CD4-positive, CD25-positive, alpha-beta regulatory T cell (primary cell): ENCODE data around the gene MICU1. TPM values are rescaled to one million over a fixed set of nuclear protein-coding genes. Genes with fewer than 3 reads are reported as not detected.

Experiments
- ATAC-seq, 2 donors: fragments of 150-1000 bp; cut with Tn5 transposase; one replicate each; pipeline ENCODE4 v1.10.0; 2021; ENCODE audit warnings: low read depth in 2 of 2, moderate number of reproducible peaks in 2 of 2, moderate library complexity in 1 of 2
- DNase-seq, 3 donors: peaks; one replicate each; pipeline versions ENCODE4 v3.0.0 to v3.0.0-alpha.2; 2012 to 2022; ENCODE audit warnings: mixed read lengths in 1 of 3
- H3K27ac ChIP-seq: one replicate; pipeline ENCODE4 v1.7.0; 2013; ENCODE audit warnings: mild to moderate bottlenecking, low read length; ENCODE audit not compliant: insufficient read depth, poor library complexity, severe bottlenecking
- H3K27me3 ChIP-seq: one replicate; pipeline ENCODE4 v1.7.0; 2013; ENCODE audit warnings: low read length; ENCODE audit not compliant: control insufficient read depth, insufficient read depth
- H3K36me3 ChIP-seq: one replicate; pipeline ENCODE4 v1.7.0; 2013; ENCODE audit warnings: mild to moderate bottlenecking, low read length, moderate library complexity; ENCODE audit not compliant: control insufficient read depth, insufficient read depth
- H3K4me1 ChIP-seq: 2 replicates; pipeline ENCODE4 v1.7.0; 2013; ENCODE audit warnings: mild to moderate bottlenecking, low read length; ENCODE audit not compliant: insufficient read depth, control insufficient read depth, poor library complexity, severe bottlenecking
- H3K4me3 ChIP-seq: one replicate; pipeline ENCODE4 v1.7.0; 2013; ENCODE audit warnings: low read depth, mild to moderate bottlenecking, low read length, moderate library complexity
- H3K9me3 ChIP-seq, 2 experiments: 1 replicate in 1 of 2; 2 replicates in 1 of 2; pipeline ENCODE4 v1.7.0; 2013; ENCODE audit warnings: low read length in 2 of 2, mild to moderate bottlenecking in 1 of 2, moderate library complexity in 1 of 2; ENCODE audit not compliant: control insufficient read depth in 2 of 2
- H3K27ac Mint-ChIP-seq, 3 donors: one replicate each; pipeline ENCODE4 v1.8.0; 2020 to 2022; ENCODE audit warnings: mild to moderate bottlenecking in 3 of 3, mixed read lengths in 3 of 3, moderate library complexity in 2 of 3
- H3K27me3 Mint-ChIP-seq: one replicate; pipeline ENCODE4 v1.8.0; 2022; ENCODE audit warnings: mild to moderate bottlenecking, mixed read lengths
- H3K36me3 Mint-ChIP-seq: one replicate; pipeline ENCODE4 v1.8.0; 2020; ENCODE audit warnings: mixed read lengths
- H3K4me1 Mint-ChIP-seq, 4 donors: one replicate each; pipeline ENCODE4 v1.8.0; 2020 to 2022; ENCODE audit warnings: mixed read lengths in 4 of 4, mild to moderate bottlenecking in 1 of 4
- H3K4me3 Mint-ChIP-seq, 4 donors: one replicate each; pipeline ENCODE4 v1.8.0; 2020 to 2022; ENCODE audit warnings: mild to moderate bottlenecking in 4 of 4, mixed read lengths in 4 of 4, moderate library complexity in 3 of 4
- H3K9me3 Mint-ChIP-seq, 7 donors: one replicate each; pipeline ENCODE4 v1.8.0; 2020 to 2022; ENCODE audit warnings: mixed read lengths in 7 of 7, mild to moderate bottlenecking in 3 of 7, moderate library complexity in 2 of 7
- polyA plus RNA-seq, 4 donors: library from polyadenylated mRNA; unstranded; fragments of 300-500 nt; fragmentation: Illumina TruSeq; gene quantifications; one replicate each; pipeline ENCODE4 v1.2.3, GENCODE V29; 2021
- total RNA-seq: library from RNA; stranded (reverse); gene quantifications from one replicate; pipeline ENCODE4 v1.2.3, GENCODE V29; 2022

Gene MICU1
- total and polyA plus RNA-seq, 5 donors from 2014 or later = 20.2 to 29.6 (median 26.5) TPM

DNA sequence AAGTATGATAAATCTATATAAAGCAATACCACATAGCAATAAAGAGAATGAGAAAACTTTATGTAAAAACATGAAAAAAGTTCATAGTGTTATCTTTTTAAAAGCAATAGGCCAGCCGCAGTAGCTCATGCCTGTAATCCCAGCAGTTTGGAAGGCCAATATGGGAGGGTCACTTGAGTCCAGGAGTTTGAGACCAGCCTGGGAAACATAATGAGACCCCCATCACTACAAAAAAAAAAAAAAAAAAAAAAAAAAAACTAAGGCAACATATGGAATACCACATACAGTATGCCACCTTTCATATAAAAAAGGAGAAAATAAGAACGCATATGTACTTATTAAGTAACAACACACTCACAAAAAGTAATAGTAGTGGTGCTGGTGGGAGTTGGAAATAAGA, 52.8 kb downstream of the MICU1 start:
- no peak for DNase-seq
- ATAC-seq = no peak
- H3K36me3 ChIP-seq = no peaks in the 10 kb centered on the region
- no peak overlapping the region for H3K27ac Mint-ChIP-seq
- no peaks in the 10 kb centered on the region for H3K27me3 Mint-ChIP-seq
- H3K27me3 ChIP-seq = no peaks in the 10 kb centered on the region
- peaks cover 0 to 11% (median 6%) of the 10 kb centered on the region in 4 donors for H3K4me1 Mint-ChIP-seq
- H3K4me3 ChIP-seq = no peak overlapping the region
- no peaks in the 10 kb centered on the region for H3K4me1 ChIP-seq
- H3K9me3 ChIP-seq = no peaks in the 10 kb centered on the region
- no peaks in the 10 kb centered on the region for H3K36me3 Mint-ChIP-seq
- no peaks in the 10 kb centered on the region for H3K9me3 Mint-ChIP-seq
- no peak overlapping the region for H3K4me3 Mint-ChIP-seq
- no peak overlapping the region for H3K27ac ChIP-seq

GRCh38 chr10:72567889-72568640, 57.8 kb downstream of the MICU1 start:
- Mint-ChIP-seq H3K9me3 (no peaks in the 10 kb centered on the region), H3K4me1 (peaks cover 7 to 16% (median 11%) of the 10 kb centered on the region in 4 donors), H3K4me3 (no peak overlapping the region), H3K27me3 (no peaks in the 10 kb centered on the region), H3K36me3 (peaks cover 21% of the 10 kb centered on the region), H3K27ac (no peak overlapping the region)
- Histone ChIP-seq H3K27ac (no peak overlapping the region), H3K4me1 (no peaks in the 10 kb centered on the region), H3K9me3 (no peaks in the 10 kb centered on the region), H3K36me3 (peaks cover 8% of the 10 kb centered on the region), H3K27me3 (no peaks in the 10 kb centered on the region), H3K4me3 (no peak overlapping the region)
- DNase-seq (no peak), ATAC-seq (no peak)

DNA sequence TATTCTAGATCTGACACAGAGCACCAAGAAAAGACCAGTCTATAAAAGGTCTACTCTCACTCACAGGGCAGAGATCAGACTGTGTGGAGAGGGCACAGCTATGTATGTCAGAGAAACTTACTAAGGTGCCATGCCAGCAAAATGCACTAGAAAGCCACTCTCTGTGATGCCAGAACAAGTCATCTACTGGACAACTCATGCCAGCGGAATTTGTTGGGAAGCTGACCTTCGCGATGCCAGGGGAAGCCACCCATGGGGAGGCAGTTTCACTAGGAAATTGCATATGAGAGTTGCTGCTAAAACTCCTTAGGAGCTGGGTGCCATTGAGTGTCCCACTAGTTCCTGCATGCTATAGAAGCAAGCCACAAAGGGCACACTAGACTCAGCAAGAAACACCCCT, 58.5 kb downstream of the MICU1 start:
- no peaks in the 10 kb centered on the region for H3K4me1 ChIP-seq
- Mint-ChIP-seq H3K36me3 (peaks cover 28% of the 10 kb centered on the region), H3K9me3 (no peaks in the 10 kb centered on the region), H3K4me1 (peaks cover 7 to 19% (median 13%) of the 10 kb centered on the region in 4 donors), H3K27me3 (no peaks in the 10 kb centered on the region), H3K4me3 (no peak overlapping the region), H3K27ac (no peak overlapping the region)
- no peaks in the 10 kb centered on the region for H3K9me3 ChIP-seq
- H3K36me3 ChIP-seq = peaks cover 14% of the 10 kb centered on the region
- H3K27ac ChIP-seq = no peak overlapping the region
- H3K27me3 ChIP-seq = no peaks in the 10 kb centered on the region
- ATAC-seq = no peak
- DNase-seq = no peak
- H3K4me3 ChIP-seq = no peak overlapping the region

DNA sequence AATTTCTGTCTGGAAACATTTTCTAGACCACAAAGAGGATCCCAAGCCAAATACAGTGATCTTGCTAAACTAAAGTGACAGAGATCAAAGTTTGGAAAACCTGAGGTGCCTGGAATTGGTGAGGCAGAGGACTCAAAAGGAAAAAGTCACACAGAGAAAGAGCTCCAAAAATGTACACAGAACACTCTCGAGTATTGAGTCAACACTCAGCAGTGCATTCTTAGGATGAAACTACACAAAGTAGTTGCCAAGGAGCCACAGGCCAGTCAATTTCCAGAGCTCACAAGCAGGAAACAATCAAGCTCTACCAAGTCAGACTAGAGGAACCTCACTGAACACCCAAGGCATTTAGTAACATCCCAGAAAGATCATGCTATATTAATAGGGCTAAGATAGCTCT, 61.3 kb downstream of the MICU1 start:
- Histone ChIP-seq H3K27ac (no peak overlapping the region), H3K36me3 (peaks cover 18% of the 10 kb centered on the region), H3K4me1 (no peaks in the 10 kb centered on the region), H3K4me3 (no peak overlapping the region), H3K27me3 (no peaks in the 10 kb centered on the region), H3K9me3 (no peaks in the 10 kb centered on the region)
- Mint-ChIP-seq H3K4me3 (no peak overlapping the region), H3K27me3 (no peaks in the 10 kb centered on the region), H3K4me1 (peaks cover 7 to 19% (median 12%) of the 10 kb centered on the region in 4 donors), H3K36me3 (peaks cover 48% of the 10 kb centered on the region), H3K27ac (no peak overlapping the region), H3K9me3 (no peaks in the 10 kb centered on the region)
- ATAC-seq = no peak
- no peak for DNase-seq

GRCh38 chr10:72563327-72563932, 62.4 kb downstream of the MICU1 start:
- Histone ChIP-seq H3K27ac (no peak overlapping the region), H3K27me3 (no peaks in the 10 kb centered on the region), H3K4me1 (no peaks in the 10 kb centered on the region), H3K9me3 (no peaks in the 10 kb centered on the region), H3K4me3 (no peak overlapping the region), H3K36me3 (peaks cover 18% of the 10 kb centered on the region)
- peaks cover 7 to 19% (median 12%) of the 10 kb centered on the region in 4 donors for H3K4me1 Mint-ChIP-seq
- H3K27ac Mint-ChIP-seq = peak overlapping the region; percentile 18 to 82 (median 72)
- DNase-seq (peak in 1 of 3 donors; percentile 75), ATAC-seq (no peak)
- H3K4me3 Mint-ChIP-seq = peak overlapping the region in 1 of 4 donors; percentile 4
- H3K36me3 Mint-ChIP-seq = peaks cover 55% of the 10 kb centered on the region
- H3K9me3 Mint-ChIP-seq = no peaks in the 10 kb centered on the region
- H3K27me3 Mint-ChIP-seq = no peaks in the 10 kb centered on the region

- no peak overlapping the region for H3K27ac ChIP-seq
- H3K4me3 ChIP-seq = no peak overlapping the region
- H3K36me3 ChIP-seq = peaks cover 21% of the 10 kb centered on the region
- Mint-ChIP-seq H3K27ac (no peak overlapping the region), H3K9me3 (no peaks in the 10 kb centered on the region), H3K4me3 (no peak overlapping the region), H3K36me3 (peaks cover 63% of the 10 kb centered on the region), H3K27me3 (no peaks in the 10 kb centered on the region), H3K4me1 (peaks cover 7 to 19% (median 8%) of the 10 kb centered on the region in 4 donors)
- ATAC-seq (no peak), DNase-seq (no peak)
- no peaks in the 10 kb centered on the region for H3K4me1 ChIP-seq
- H3K9me3 ChIP-seq = no peaks in the 10 kb centered on the region
- no peaks in the 10 kb centered on the region for H3K27me3 ChIP-seq
Measured at GRCh38 chr10:72561745-72562166, 64.1 kb downstream of the MICU1 start.

DNA sequence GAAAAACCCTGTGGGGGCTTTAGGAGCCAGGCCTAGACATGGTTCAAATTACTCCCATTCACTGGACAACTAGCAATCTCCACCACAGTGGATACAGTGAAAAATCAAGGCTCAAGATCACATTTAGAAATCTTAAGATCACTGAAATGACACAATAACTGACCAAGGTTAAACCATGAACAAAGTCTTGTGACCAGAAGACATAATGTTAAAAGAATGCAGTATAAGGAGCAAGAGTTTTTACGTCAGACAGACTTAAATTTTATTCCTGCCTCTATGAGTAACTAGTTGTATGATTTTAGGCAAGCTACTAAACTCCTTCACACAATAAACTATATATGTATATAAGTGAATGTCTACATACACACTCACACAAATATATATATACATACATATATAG, 68.5 kb downstream of the MICU1 start:
- Mint-ChIP-seq H3K27ac (no peak overlapping the region), H3K9me3 (no peaks in the 10 kb centered on the region), H3K27me3 (no peaks in the 10 kb centered on the region), H3K36me3 (peaks cover 35% of the 10 kb centered on the region), H3K4me1 (peaks cover 0 to 6% (median under 1%) of the 10 kb centered on the region in 4 donors), H3K4me3 (no peak overlapping the region)
- H3K27ac ChIP-seq = no peak overlapping the region
- H3K36me3 ChIP-seq = peaks cover 6% of the 10 kb centered on the region
- no peak overlapping the region for H3K4me3 ChIP-seq
- DNase-seq = no peak
- no peak for ATAC-seq
- no peaks in the 10 kb centered on the region for H3K27me3 ChIP-seq
- H3K9me3 ChIP-seq = no peaks in the 10 kb centered on the region
- no peaks in the 10 kb centered on the region for H3K4me1 ChIP-seq

GRCh38 chr10:72552857-72553256, 73.0 kb downstream of the MICU1 start:
- H3K27ac Mint-ChIP-seq = no peak overlapping the region
- no peak overlapping the region for H3K4me3 Mint-ChIP-seq
- H3K4me1 Mint-ChIP-seq = peaks cover 0 to 2% (median 0%) of the 10 kb centered on the region in 4 donors
- peaks cover 28% of the 10 kb centered on the region for H3K36me3 Mint-ChIP-seq
- H3K9me3 Mint-ChIP-seq = no peaks in the 10 kb centered on the region
- Histone ChIP-seq H3K27me3 (no peaks in the 10 kb centered on the region), H3K9me3 (no peaks in the 10 kb centered on the region), H3K36me3 (peaks cover 24% of the 10 kb centered on the region), H3K27ac (no peak overlapping the region), H3K4me1 (no peaks in the 10 kb centered on the region), H3K4me3 (no peak overlapping the region)
- ATAC-seq (no peak), DNase-seq (no peak)
- no peaks in the 10 kb centered on the region for H3K27me3 Mint-ChIP-seq
